GM21515 (cell line): ENCODE measurements around the gene PAM.

Experiments
- ATAC-seq: cut with Tn5 transposase; IDR thresholded peaks from one replicate; pipeline ENCODE4 v1.9.1; 2021; ENCODE audit not compliant: unreplicated experiment

PAM gene

DNA sequence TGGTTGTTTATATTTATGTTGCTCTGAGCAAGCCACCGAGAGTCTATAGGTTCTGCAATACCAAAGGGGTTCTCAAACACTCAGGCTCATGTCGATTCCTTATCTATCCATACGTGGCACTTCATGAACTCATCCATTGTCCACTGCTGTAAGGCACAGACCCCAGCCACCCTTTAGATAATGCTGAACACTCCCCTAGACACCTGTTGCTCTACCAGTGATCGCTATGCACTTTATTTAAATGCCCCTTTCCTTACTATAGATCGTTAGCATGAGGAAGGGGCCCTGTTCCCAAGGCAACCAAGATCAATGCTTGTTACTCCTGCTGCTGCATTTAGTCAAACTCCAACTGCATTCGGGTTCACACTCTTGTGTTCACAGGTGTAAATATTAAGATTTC lies 171.9 kb downstream of the PAM start:
- no peak for ATAC-seq

DNA sequence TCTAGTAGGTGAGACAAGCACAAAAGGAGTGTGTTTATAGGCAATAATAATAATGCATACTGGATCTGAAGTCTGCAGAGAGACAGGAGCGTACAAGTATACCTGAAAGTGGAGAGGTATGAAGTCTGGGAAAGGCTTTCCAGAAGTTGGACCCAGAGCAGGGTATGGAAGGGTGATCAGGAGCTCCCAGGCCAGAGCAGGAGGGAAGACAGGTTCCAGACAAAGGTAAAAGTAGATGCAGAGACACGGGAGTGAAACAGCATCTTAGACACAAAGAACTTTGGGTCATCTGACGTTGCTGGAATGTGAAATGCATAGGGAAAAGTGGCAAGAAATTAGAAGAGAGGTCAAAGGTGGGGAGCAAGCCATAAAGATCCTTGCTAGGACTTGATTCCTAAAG lies 175.1 kb downstream of the PAM start:
- ATAC-seq = no peak

DNA sequence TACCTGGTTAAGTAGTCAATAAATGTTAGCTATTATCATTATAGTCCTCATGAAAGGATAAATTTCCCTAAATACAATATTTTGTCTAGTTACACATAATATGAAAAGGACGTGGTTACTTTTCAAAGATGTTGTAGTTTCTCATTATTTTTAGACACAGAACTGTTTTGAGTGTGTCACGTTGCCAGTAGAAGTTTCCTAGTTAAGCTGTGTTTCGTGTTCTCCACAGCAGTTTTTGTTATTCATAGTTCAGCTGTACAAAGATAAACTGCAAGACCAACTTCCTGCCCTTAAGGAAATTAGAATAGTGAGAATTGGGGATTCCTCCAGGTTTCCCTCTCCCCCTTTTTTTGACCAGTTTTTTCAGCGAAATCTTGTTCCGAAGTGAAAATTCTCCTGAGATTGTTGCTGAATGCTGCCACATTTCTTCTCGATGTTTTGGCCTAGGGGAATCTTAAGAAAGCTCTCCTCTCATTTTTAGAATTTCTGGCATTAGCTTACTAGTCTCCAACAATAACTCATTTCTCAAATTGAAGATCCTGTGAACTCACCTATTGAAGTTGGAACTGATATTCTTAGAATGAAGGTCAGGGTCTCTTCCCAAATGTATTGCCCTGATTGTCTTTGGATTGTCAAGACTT lies 176.1 kb downstream of the PAM start:
- ATAC-seq = no peak

DNA sequence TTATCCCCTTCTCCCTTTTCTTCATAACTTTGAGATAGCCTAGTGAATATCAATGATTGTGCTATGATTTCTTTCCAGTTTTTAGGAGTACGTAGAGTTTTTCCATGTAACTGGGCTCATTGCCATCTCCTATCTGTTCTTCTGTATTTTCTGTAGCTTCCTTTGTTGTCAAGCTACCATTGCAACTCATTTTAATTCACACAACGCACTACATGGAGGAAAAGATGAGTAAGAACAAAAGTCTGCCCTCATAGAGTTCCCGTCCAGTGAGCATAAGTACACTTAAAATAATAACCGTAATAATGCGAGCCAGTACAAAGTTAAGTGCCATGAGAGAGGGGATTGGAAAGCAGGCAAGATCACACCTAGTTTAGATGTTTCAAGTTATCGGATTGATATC lies 177.7 kb downstream of the PAM start:
- ATAC-seq = no peak

DNA sequence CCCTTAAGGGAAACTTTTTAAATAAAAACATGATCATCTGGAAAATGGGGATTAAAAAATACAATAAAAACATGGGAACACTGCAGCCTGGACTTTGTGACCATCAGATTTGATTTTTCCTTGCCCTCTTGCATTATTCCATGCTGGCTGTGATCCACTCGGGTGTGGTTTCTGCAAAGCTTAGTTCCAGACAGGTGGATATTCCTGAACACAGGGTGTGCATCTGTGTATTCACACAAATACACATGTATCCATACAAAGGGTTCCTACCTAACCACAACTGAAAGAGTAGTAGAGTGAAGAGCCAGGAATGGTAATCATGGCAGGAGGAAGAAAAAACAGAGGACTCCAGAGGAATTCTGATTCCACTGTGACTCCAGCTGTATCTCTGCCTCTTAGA lies 178.2 kb downstream of the PAM start:
- no peak for ATAC-seq

DNA sequence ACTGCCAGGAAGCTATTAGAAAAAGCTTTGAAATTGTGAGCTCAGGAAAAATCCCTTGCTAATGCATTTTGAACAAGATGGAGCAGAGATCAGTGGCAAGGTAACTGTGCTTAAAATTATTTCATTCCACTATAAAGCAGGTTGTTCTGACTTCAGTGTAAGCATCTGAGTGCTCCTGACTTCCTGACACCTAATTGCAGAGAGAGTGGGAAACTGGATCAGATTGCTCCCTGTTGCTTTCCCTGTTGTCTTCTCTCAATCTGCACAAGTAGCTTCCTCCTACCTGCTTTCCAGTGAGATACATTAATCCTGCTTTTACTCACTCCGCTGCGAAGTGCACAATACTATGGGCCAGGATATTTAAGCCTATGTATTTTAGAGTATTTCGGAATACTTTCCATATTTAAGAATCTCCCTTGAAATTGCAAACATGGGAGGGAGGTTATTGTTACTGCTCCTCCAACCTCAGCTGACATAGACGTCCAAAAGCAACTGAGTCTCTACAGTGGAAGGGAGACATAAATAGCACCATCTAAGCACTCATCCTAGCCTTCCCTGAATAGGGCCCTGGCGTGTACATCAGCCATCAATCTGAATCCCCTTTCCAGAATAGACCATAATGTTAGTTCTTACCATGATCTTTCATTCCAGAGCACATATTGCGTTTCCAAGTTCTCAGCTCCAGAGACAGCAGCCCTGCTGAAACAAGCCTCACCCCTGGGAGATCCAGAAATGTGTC lies 178.8 kb downstream of the PAM start:
- no peak for ATAC-seq

DNA sequence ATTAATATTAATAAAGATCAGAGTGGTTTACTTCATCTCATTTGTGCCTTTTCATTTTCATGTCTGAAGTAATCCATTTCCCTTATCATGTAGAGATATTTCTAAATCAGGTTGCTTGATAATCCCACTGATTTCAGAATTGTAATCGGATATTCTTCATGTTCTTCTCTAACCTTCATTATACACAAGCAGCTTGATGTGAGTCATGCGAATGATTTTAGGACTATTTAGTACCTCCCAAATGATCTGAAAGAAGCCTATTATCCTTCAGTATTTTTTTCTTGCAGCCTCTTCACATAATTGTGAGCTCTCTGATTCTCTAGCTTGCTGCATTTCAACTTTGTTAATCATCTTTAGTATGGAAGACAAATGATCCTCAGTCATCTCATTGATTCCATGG lies 182.8 kb downstream of the PAM start:
- no peak for ATAC-seq

DNA sequence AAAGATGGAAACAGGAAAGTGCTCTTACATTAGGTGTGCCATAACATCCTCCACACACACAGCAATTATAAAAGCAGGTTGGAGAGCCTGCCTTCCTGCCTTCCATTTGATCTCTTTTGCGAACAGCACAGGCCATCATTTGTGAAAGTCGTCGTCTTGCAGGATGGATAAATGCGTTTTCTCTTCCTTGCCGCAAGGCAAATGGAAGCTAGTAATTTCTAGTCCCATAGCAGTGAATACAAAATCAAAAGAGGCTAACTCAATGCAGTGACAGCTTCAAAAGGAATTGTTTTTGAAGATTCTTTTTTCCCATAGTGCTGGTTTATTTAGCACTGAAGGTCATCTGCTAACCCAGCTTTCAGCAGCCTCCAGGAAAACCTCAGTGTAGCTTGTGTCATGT lies 186.0 kb downstream of the PAM start:
- ATAC-seq = no peak

DNA sequence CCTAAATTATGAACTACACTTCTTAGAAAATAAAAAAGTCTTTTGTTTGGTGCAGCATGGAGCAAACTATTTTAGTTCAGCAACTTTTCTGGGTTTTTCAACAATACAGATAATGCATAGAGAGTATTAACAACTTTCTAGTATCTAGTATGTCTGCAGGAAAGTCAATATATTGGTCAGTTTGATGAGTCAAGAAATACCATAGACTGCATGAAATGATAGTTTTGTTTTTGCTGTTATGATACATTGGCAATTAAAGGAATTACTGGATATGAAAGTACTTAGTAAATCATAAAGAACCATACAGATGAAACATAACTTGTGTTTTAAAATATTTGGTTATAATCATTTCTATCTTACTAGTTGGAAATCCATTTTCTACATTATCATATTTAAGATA lies 191.3 kb downstream of the PAM start:
- no peak for ATAC-seq

DNA sequence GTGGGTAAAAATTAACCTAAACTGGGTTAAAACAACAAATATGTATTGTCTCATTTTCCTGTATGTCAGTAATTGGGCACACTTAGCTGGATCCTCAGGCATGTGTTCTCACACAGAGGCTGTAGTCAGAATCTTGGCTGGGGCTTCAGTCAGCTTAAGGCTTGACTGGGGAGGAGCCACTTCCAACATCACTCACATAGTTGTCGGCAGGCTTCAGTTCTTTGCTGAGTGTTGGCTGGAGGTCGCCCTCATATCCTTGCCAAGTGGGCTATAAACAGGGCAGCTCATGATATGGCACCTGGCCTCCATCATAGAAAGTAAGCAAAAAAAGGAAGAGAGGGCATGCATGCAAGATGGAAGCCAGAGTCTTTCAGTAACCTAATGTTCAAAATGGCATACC lies 191.9 kb downstream of the PAM start:
- ATAC-seq = no peak

DNA sequence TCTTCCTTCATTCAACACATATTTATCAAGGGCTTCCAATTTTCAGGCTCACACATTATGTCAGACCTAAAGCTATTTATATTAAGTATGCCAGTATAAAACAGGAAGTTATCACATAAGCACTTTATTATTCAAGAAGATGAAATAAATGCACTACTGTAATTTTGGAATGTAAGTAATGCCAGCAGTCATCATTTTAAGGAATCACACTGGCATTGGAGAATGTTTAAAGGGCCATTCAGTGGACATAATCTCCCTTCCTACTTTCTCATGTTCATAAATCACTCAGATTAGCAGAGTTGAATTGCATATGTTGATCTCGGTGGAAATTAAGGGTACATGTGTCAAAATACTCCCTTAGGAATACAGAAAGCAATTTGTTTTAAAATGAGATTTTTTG lies 200.4 kb downstream of the PAM start:
- ATAC-seq = no peak

DNA sequence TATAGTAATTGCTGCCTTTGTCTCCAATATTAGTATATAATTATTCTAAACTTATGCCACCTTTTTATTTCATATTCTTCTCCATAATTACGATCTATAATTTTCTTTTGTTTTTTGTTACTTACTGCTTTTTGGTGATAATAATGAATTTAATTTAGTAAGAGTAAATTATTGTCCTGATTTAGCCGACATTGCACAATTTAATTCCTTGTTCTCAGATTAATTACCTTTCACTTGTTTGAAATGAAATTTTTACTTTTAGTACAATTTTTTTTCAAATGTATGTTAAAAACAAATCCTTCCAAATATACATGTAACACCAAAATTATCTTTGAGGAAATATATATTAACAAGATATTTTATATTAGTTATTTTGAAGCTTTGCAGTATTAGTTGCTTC lies 201.5 kb downstream of the PAM start:
- no peak for ATAC-seq

DNA sequence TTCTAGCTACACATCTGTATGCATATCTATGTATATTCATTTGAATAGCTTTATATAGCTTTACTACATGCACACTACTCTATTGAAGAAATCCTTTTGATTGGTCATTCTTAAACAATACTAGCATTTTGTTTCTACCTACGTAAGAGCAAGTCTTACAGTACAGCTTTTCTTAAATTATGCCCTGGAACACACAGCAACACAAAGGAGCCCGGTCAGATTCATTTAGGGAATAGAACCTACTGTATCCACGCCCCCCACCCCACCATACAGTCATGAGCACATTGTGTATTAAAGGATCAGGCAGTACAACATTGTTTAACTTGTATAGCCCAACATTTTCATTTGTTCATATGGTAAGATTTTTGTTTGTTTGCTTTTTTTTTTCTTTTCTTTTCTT lies 202.0 kb downstream of the PAM start:
- ATAC-seq = no peak

DNA sequence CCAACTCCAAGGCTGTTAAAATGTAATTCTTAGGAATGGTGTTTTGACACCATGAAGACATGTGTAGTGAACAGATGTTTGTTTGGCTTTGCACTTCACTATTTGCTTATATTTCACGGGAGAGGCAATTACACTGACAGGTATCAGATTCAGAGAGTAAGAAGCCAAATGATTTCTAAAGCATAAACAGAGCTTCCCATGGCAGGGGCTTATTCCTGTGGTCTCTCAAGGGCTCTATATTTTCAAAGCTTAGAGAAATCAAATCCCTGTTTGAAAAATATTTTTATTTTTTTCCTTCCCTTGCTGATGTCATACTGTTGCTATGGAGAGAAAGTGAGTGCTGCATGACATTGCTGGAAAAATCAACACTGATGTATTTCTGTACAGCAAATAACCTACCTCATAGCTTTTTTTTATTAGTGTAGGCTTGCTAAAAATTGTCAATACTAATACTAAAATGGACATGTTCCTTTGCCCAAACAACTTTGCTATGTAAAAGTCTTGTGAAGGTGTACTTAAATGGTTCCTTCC lies 203.4 kb downstream of the PAM start:
- ATAC-seq = no peak

DNA sequence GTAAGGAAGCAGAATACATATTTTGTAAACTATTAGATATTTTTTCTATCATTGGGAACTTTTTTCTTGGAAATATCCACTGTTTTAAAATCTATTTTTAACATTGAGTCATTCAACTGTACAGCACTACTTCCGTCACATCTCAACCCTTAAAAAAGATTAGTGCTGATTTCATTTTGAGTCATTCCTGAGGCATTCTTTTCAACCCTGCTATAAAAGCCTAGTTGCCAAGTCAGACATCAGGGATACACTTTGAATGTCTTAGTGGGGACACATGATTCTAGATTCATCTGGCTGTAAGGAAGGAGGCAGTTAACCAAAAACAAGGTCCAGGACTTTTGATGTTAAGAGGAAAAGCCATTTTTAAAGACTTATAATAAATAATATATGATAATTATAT lies 203.9 kb downstream of the PAM start:
- ATAC-seq = no peak

DNA sequence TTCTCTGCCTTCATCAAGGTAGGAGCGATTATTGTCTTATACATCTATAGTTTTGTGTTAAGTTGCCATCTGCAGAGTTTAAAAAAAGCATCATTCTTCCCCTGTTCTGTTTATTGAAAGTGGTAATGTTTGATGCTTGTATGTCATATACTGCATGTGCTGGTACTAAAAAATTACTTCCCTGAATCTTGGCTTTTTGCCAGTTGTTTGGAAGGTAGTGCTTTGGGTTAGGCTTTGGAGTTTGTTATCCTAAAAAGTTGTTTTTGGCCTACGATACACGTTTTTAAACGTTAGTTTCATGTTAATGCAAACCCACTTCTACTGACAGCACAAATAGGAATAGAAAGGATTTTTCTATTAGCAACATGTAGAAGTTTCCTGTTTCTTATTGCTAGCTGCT lies 206.6 kb downstream of the PAM start:
- ATAC-seq = no peak

DNA sequence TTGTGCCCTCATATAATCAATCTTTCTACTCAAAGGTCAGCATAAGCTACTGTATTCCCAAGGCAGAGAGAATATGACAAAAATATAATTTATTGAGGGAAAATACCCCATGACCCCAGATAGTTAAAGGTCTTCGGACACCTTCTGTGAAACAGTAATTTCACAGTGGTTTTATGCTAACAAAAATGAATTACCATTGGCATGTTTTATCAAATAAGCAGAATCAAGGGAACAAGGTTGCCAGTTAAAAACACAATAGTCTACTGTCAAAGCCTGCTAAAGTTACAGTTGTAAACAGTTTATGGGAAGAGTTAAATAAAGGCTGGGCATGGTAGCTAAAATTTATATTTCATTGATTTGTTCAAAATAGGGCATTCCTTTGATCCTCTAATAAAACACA lies 210.5 kb downstream of the PAM start:
- no peak for ATAC-seq

DNA sequence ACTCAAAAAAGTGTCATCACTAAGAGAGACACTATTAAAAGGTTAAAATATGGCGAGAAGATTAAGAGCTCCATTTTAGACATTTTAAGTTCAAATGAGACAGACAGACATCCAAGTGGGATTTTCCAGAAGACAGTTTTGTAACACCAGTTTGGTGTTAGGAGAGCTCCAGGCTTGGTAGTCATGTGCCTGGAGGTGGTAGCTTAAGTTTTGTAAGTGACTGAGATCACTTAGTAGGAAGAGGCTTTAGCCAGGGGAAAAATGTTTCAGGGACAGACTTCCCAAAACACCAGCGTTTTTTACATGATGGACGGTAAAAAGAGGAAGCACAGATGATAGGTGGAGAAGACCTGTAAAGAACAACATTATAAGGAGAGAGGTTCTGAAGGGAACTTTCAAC lies 214.5 kb downstream of the PAM start:
- ATAC-seq = no peak

DNA sequence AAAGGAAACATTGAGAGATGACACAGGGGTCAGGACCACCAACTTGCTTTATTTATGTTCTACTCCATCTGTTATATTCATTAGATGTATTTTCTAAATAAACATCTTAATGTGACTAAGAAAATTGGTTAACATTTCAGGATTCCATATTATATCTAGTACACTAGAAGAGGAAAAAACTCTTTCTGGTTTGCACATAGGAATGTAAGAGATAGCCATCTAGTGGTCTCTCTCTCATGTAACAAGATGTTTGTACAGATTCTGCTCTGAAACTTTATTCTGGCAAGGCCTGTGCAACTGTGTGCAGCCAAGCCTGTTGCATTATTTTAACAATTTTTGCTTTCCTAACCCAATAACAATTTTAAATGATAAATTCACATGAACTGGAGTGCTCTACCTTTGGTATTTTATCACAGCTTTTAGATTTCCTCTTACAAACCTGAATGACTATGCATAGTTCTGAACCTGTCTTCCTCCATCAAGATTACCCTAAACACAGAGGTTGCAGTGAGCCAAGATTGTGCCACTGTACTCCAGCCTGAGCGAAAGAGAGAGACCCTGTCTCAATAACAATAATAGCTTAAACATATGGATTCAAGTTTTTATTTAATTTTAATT lies 216.7 kb downstream of the PAM start:
- peak; percentile 71 for ATAC-seq

DNA sequence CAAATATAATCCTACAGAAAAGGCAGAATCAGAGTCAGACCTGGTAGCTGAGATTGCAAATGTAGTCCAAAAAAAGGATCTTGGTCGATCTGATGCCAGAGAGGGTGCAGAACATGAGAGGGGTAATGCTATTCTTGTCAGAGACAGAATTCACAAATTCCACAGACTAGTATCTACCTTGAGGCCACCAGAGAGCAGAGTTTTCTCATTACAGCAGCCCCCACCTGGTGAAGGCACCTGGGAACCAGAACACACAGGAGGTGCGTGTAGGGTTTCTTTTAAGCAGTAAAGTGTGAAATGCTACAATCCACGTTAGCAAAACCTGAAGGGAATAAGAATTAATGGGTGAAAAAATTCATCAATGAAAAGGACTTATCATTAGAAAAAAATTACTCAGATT lies 219.1 kb downstream of the PAM start:
- ATAC-seq = no peak

DNA sequence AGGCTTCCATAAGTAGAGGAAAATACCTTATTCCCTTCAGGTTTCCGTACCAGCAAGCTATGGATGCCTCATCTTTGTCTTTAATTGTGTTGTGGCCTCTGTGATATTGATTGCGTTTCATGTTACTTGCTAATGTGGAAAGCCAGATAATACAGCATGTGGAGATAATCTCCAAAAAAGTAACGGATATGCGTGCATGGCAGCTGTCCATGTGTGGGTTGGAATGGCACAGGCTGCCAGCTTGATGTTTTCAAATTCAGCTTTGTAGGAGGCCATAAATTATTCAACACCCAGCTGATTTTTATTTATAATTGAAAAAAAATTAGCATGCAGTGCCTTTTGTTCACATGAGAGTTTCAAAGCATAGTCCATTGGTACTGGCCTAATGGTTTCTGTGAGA lies 219.9 kb downstream of the PAM start:
- ATAC-seq = no peak

DNA sequence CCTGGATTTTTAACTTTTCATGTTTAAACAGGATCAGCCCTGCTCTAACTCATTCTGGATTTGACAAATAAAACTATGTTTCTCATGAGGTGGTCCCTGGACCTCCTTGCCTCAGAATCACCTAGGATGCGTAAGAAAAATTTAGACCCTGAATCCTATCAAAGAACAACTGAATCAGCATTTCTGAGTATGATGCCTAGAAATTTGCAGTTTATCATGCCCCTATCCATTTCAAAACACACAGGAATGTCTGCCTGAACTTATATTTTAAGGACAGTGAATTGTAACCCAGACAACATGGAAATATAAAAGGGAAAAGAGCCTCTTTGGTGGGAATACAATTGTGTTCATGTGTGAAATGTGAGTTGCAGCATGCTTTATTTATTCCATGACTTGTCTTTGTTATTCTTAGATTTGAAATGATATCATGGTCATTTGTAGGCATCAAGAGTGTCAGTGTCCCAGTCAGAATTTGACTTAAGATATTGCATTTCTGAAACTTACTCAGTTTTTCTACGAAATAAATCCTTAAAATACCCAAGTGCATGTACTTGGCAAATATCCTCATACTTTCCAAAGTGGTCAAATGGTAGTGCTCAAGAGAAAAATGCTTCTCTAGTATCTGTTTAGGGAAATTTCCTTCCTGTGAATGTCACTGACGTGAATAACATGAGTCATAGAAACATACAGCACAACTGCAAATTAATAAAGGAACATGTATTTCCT lies 220.5 kb downstream of the PAM start:
- no peak for ATAC-seq
